ENCODE measurements around the gene MGAT4A.
A peak's percentile ranks its signal among the peaks of the same experiment; 100 is the strongest.

The MGAT4A gene

GRCh38 chr2:98731041-98731893, at the start of gene MGAT4A:
Gene MGAT4A, minus strand, starts transcription at chr2:98731132. Its CDS starts 4,800 bp downstream, at chr2:98726332.
- peak; percentile 73 for DNase-seq (ENCODE audit: low spot score)

DNA sequence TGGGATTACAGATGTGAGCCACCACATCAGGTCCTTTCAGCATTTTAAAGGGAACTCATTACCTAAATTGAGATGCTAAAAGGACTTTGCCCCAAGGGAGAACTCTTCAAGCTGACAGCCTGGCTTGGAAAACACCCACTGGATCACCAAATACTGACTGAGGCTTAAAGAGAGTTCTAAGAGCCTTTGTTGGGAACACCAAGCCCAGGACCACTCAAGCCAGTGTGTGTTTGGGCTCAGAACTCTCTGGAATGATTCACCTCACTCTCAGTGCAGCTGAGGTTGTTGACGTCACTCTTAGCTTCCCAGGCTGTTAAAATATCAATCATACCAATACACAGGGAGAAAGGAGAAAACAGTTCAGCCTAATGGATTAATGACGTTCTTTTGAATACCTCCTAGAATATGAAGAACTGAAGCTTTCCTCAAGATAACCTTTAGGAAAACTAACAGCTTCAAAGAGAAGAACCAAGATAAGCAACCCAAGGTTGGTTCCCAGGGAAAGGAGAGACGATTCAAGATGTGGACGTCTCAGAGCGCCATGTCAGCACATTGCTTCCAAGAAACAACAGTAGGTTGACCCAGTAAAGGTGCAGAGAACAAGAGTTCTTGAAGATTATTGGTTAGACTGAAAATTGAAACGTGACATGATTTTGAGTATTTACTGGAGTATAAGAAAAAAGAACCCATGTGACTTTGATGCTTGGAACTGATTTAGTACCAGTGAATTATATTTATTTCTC, 48.0 kb upstream of the MGAT4A start:
- DNase-seq (ENCODE audit: low spot score): no peak

- no peak for DNase-seq (ENCODE audit: low spot score)
Measured at GRCh38 chr2:98778151-98778550, 47.2 kb upstream of the MGAT4A start.

DNA sequence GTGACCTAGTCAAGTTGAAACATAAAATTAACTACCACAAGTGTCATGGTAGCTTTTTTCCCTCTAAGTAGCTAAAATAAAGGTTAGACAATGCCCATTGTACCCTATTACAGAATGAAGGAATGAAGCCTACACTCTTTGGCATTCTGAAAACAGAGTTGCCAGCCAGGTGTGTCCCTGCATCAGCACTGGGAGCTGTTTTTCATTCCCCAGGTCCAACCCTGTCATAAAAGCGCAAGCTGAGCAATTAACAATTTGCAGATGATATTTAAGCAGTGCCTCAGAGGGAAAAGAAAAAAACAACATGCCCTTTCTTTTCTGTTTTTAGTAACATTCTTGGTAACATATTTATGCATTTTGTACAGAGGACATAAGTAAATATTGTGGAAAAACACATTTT, 46.8 kb upstream of the MGAT4A start:
- DNase-seq (ENCODE audit: low spot score): no peak

DNA sequence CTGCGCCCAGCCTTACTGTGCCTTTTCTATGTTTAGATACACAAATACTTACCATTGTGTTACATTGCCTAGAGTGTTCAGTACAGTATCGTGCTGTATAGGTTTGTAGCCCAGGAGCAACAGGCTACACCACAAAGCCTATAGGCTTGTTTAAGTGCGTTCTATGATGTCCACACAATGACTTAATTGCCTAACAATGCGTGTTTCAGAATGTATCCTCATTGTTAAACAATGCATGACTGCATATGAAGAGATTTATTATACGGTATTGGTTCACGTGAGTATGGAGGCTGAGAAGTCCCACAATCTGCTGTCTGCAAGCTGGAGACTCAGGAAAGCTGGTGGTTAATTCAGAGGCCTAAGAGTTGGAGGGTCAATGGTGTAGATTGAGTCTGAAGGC, 46.1 kb upstream of the MGAT4A start:
- no peak for DNase-seq (ENCODE audit: low spot score)

DNA sequence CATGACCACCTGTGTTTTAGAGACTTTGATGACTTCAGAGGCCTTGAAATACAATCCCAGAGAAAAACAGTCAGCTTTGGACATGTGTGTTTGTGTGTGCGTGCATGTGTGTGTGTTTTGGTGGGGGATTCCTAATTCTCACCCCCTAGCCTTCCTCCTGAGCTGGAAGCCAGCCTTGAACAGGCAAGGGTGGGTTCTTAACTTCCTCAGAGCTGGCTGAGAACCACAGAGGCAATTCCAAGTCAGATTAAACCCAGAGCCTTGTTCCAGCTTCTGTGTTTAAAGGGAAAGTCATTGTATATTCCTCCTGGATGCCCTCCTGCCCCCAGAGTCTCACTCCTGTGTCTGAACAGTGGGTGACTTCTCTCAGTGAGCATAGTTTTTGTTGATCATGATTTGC, 45.2 kb upstream of the MGAT4A start:
- DNase-seq (ENCODE audit: low spot score): no peak

DNA sequence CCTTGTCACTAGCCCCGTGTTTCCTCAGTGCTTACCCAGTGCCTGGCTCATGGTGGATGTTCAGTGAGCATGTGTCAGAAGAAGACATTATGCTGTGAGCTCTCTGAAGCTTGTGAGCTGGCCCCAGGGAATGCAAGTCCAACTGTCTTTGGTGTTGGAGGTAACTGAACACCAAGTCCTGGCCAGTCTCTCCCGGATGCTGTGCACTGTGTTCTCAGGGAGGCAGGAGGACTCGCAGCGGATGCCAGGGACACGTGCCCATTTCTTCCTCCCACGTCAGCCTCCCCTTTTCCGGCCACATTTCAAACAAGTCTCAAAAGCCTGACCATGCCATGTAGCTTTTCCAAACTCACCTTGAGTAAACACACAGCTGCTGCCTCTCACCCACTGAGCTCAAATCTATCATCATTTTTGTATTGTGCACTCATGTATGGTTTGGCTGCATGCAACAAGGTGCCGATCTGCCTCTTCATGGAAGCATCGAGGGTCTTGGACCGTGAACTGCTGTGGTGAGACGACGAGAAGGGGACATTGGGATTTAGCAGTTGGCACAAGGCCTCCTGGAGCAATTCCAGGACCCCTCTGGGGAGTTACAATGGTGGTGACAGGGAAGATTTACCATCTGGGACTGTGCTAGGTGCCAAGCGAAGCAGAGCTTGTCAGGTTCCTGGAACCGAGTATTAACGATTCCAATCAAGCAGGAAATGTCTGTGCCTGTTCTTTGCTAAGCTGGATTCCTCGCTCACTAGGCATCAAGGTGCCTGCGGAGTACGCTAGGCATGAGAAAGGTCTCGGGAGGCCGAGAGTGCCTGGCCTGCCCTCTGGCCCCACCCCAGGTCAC, 44.4 kb upstream of the MGAT4A start:
- DNase-seq (ENCODE audit: low spot score): no peak

- no peak for DNase-seq (ENCODE audit: low spot score)
Measured at GRCh38 chr2:98773907-98774306, 43.0 kb upstream of the MGAT4A start.

DNA sequence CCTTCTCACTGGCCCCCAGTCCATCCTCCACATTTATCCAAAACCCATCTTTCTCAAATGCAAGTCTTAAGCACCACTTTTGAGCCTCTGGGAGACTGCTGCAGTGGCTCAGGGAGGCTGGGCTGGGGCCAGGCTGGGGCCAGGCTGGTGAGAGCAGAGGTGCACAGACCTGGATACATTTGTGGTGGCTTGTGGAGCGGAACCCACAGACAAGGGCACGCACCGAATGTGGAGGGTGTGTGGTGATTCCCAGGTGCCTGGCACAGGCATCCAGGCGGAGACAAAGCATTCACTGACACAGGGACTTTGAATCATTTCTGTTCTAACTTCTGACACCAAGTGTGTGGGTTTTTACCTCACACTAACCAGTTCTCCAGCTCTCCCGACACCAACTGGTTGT, 42.2 kb upstream of the MGAT4A start:
- no peak for DNase-seq (ENCODE audit: low spot score)

GRCh38 chr2:98772536-98772935, 41.6 kb upstream of the MGAT4A start:
- DNase-seq (ENCODE audit: low spot score): no peak

- no peak for DNase-seq (ENCODE audit: low spot score)
Measured at GRCh38 chr2:98771721-98772524, 41.0 kb upstream of the MGAT4A start.

DNA sequence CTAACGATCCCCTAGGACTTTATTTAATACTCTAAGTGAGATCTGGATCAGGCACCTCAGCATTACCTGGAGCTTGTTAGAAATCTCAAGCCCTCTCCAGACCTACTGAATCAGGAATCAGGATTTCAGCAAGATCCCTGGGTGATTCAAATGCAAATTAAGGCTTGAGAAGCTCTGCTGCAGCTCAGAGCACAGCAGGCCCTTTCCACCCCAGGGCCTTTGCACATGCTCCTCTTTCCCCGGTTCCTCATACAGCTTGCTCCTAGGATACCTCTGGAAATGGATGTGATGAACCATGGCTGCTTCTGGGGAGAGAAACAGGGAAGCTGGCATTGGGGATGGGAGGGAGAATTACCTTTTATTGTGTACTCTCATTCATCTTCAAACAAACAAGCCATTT, 40.3 kb upstream of the MGAT4A start:
- no peak for DNase-seq (ENCODE audit: low spot score)

- no peak for DNase-seq (ENCODE audit: low spot score)
Measured at GRCh38 chr2:98769784-98770183, 38.9 kb upstream of the MGAT4A start.

- DNase-seq (ENCODE audit: low spot score): no peak
Measured at GRCh38 chr2:98769114-98769476, 38.2 kb upstream of the MGAT4A start.

DNA sequence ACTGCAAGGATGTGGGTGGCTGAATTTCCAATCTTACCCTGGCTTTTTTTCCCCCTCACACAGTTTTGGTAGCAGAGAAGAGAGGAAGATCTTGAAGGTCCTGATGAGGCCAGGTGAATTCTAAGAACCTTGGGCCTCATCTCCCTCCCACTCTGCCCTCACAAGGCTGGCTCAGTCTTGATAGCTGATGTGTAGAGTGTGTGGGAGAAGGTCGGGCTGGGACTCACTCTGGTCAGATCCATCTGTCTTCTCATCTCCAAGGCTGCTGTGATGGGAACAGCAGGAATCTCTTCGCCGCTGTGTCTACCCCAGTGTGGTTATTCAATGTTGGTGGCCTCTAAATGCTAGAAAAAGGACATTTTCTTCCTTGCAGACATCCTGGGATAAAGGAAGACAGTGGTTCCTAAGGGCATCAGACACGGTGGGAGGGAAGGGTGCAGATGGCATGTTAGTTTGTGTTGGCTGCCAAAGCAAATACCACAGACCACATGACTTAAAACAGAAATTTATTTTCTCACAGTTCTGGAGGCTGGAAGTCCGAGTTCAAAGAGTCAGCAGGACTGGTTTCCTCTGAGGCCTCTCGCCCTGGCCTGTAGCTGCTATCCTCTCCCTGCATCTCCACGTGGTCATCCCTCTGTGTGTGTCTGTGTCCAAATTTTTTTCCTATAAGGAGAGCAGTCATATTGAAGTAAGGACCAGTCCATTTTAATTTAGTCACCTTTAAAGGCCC, 37.6 kb upstream of the MGAT4A start:
- DNase-seq (ENCODE audit: low spot score): no peak

DNA sequence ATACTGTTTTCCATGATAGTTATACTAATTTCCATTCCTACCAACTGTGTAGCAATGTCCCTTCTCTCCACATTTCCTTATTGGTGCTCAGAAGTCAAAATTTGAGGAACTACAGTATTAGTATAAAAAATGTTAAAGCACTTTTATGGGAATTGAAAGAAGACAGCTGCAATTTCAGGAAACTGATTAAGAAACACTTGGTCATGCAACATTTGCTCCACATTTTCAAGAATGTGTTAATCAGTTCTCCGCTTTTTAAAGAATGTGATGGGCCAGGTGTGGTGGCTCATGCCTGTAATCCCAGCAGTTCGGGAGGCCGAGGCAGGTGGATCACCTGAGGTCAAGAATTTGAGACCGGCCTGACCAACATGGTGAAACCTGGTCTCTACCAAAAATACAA, 33.6 kb upstream of the MGAT4A start:
- DNase-seq (ENCODE audit: low spot score): no peak

DNA sequence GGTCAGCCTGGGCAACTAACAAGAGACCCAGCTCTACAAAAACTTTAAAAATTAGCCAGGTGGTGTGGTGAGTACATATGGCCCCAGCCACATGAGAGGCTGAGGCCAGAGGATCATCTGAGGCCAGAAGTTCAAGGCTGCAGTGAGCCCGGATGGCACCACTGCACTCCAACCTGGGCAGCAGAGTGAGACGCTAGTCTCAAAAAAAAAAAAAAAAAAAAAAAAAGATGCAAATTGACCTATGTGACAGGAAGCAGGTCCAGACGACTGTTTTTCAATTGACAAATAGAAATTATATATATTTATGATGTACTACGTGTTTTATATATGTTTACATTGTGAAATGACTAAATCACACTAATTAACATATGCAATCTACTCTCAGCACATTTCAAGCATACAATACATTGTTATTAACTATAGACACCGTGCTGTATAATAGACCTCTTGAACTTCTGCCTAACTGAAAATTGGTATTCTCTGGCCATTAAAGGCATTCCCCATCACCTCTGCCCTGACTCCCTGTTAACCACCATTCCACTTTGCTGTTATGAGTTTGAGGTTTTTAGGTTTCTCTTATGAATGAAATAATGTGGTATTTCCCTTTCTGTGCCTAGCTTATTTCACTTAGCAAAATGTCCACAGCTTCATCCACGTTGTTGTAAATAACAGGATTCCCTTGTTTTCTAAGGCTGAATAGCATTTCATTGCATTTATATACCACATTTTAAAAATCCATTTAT, 32.4 kb upstream of the MGAT4A start:
- no peak for DNase-seq (ENCODE audit: low spot score)

DNA sequence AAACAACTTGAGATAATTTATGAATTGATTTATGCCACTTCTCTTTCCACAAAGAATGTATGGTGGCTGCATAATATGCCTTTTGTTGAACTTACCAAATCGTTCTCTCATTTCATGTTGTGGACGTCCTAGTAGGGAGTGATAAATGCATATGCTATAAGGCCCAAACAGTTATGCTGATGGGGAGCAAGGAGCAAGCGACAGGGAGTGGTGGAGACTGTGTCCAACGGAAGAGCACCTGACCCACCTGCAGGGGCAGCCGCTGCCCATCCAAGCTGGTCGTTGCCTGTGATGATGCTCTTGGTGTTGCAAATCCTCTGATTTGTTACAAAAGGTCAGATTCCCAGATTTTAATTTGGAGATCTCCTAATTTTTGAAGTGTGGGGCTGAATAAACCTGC, 31.0 kb upstream of the MGAT4A start:
- DNase-seq (ENCODE audit: low spot score): no peak

- DNase-seq (ENCODE audit: low spot score): no peak
Measured at GRCh38 chr2:98761267-98761781, 30.4 kb upstream of the MGAT4A start.

Measured in NAMALWA (cell line).